HEK293 (cell line): ENCODE results near the gene GPR141.

ENCODE experiments used
- CTCF ChIA-PET: fragments of 350-600 bp; formaldehyde crosslinking; extraction: SDS; loops from one replicate; lab custom pipeline; 2021; ENCODE audit warnings: antibody characterized with exemption; lab: Yijun Ruan, JAX
- POLR2A ChIA-PET: fragments of 300-600 bp; formaldehyde crosslinking; extraction: SDS; loops from one replicate; lab custom pipeline; 2020; ENCODE audit warnings: antibody characterized with exemption, inconsistent platforms; lab: Yijun Ruan, JAX
- H3K27ac ChIP-seq: fragments of 200-500 bp; sonication (Bioruptor generic); 2 replicates; pipeline ENCODE4 v1.5.1; 2014; ENCODE audit warnings: low read depth, low read length, control low read depth, inconsistent platforms; ENCODE audit errors: extremely low read depth
- H3K36me3 ChIP-seq, 2 experiments: fragments of 200-500 bp in 1 of 2; sonication (Bioruptor generic) in 1 of 2; 1 replicate in 1 of 2; 2 replicates in 1 of 2; pipeline ENCODE4 v1.5.1; 2014 to 2017; ENCODE audit warnings: inconsistent platforms in 2 of 2, low read length in 2 of 2; ENCODE audit not compliant: control insufficient read depth in 2 of 2, insufficient read depth in 1 of 2
- H3K4me1 ChIP-seq: fragments of 200-500 bp; sonication (Bioruptor generic); 2 replicates; pipeline ENCODE4 v1.5.1; 2014; ENCODE audit warnings: mild to moderate bottlenecking, low read length, inconsistent platforms; ENCODE audit not compliant: control insufficient read depth, insufficient read depth
- H3K4me3 ChIP-seq: 2 replicates; pipeline ENCODE4 v1.5.1; 2011; ENCODE audit warnings: low read depth, mild to moderate bottlenecking, control low read depth, low read length, moderate library complexity
- H3K9me3 ChIP-seq: fragments of 200-500 bp; sonication (Bioruptor generic); 2 replicates; pipeline ENCODE4 v1.5.1; 2014; ENCODE audit warnings: low read depth, low read length, inconsistent platforms; ENCODE audit not compliant: control insufficient read depth, insufficient read depth
- ATF2 ChIP-seq: fragments of 450-650 bp; formaldehyde crosslinking; IDR thresholded peaks from 2 replicates; pipeline ENCODE4 v1.5.1; 2016; ENCODE audit warnings: missing biosample characterization, missing genetic modification characterization, low read depth
- ELK4 ChIP-seq: IDR thresholded peaks from 2 replicates; pipeline ENCODE4 v1.6.1; 2011; ENCODE audit warnings: mild to moderate bottlenecking, low read depth, low read length, borderline replicate concordance
- GLI4 ChIP-seq: fragments of 450-650 bp; formaldehyde crosslinking; IDR thresholded peaks from 2 replicates; pipeline ENCODE4 v1.5.1; 2016; ENCODE audit warnings: missing biosample characterization, missing genetic modification characterization
- HOXA7 ChIP-seq: sonication (generic); formaldehyde crosslinking; IDR thresholded peaks from 2 replicates; pipeline ENCODE4 v1.8.1; 2022; ENCODE audit warnings: missing genetic modification reagents, borderline replicate concordance
- PRDM6 ChIP-seq: fragments of 450-650 bp; formaldehyde crosslinking; IDR thresholded peaks from 2 replicates; pipeline ENCODE4 v1.5.1; 2017; ENCODE audit warnings: missing biosample characterization, missing genetic modification characterization
- TCF7L2 ChIP-seq: IDR thresholded peaks from 2 replicates; pipeline ENCODE4 v1.6.1; 2011; ENCODE audit warnings: low read depth, mild to moderate bottlenecking, inconsistent platforms, low read length, moderate library complexity, borderline replicate concordance
- WT1 ChIP-seq: fragments of 450-650 bp; formaldehyde crosslinking; IDR thresholded peaks from 2 replicates; pipeline ENCODE4 v1.5.1; 2016; ENCODE audit warnings: missing biosample characterization, missing genetic modification characterization
- ZIC2 ChIP-seq: fragments of 450-650 bp; formaldehyde crosslinking; IDR thresholded peaks from 2 replicates; pipeline ENCODE4 v1.5.1; 2016; ENCODE audit warnings: missing biosample characterization, missing genetic modification characterization
- ZNF121 ChIP-seq: fragments of 450-650 bp; formaldehyde crosslinking; IDR thresholded peaks from 2 replicates; pipeline ENCODE4 v1.5.1; 2016; ENCODE audit warnings: missing biosample characterization, missing genetic modification characterization
- ZNF202 ChIP-seq: fragments of 450-650 bp; formaldehyde crosslinking; IDR thresholded peaks from 2 replicates; pipeline ENCODE4 v1.5.1; 2016; ENCODE audit warnings: missing biosample characterization, missing genetic modification characterization, borderline replicate concordance
- ZNF248 ChIP-seq: fragments of 450-650 bp; formaldehyde crosslinking; IDR thresholded peaks from 2 replicates; pipeline ENCODE4 v1.5.1; 2017; ENCODE audit warnings: missing biosample characterization, missing genetic modification characterization
- ZNF335 ChIP-seq: fragments of 450-650 bp; formaldehyde crosslinking; conservative IDR thresholded peaks from 2 replicates; pipeline ENCODE4 v1.5.1; 2016; ENCODE audit warnings: missing biosample characterization, missing genetic modification characterization
- ZNF354C ChIP-seq: fragments of 450-650 bp; formaldehyde crosslinking; IDR thresholded peaks from 2 replicates; pipeline ENCODE4 v1.5.1; 2016; ENCODE audit warnings: missing biosample characterization, missing genetic modification characterization, low read depth, borderline replicate concordance
- ZNF391 ChIP-seq: fragments of 450-650 bp; formaldehyde crosslinking; IDR thresholded peaks from 2 replicates; pipeline ENCODE4 v1.5.1; 2016; ENCODE audit warnings: low read depth, missing biosample characterization, missing genetic modification characterization, borderline replicate concordance
- ZNF555 ChIP-seq: fragments of 450-650 bp; formaldehyde crosslinking; conservative IDR thresholded peaks from 2 replicates; pipeline ENCODE4 v1.5.1; 2017; ENCODE audit warnings: missing biosample characterization, mild to moderate bottlenecking, missing genetic modification characterization, inconsistent platforms
- ZNF621 ChIP-seq: fragments of 450-650 bp; formaldehyde crosslinking; IDR thresholded peaks from 2 replicates; pipeline ENCODE4 v1.5.1; 2017; ENCODE audit warnings: missing biosample characterization, missing genetic modification characterization
- ZNF830 ChIP-seq: fragments of 450-650 bp; IDR thresholded peaks from 2 replicates; pipeline ENCODE4 v1.5.0; 2018; ENCODE audit warnings: missing biosample characterization, missing genetic modification characterization, low read depth, mild to moderate bottlenecking, moderate library complexity
- TF ChIP-seq, protein P1 (sequence below): fragments of 450-650 bp; formaldehyde crosslinking; IDR thresholded peaks from 2 replicates; pipeline ENCODE4 v1.5.1; 2016; ENCODE audit warnings: missing biosample characterization, missing genetic modification characterization

The GPR141 gene

DNA sequence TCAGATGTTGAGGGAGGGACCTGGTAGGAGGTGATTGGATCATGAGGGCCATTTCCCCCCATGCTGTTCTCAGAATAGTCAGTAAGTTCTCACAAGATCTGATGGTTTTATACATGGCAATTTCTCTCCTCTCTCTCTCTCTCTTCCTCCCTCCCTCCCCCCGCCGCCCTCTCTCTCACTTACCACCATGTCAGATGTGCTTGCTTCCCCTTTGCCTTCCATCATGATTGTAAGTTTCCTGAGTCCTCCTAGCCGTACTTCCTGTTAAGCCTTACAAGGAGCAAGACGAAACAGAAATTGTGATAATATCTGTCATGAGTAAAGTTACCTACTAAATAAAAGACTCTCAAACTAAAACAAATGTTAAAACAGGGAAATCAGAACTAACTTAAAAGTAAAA lies 19.9 kb upstream of the GPR141 start (continued):
- TF ChIP-seq ZNF202 (no peak), ZNF621 (no peak), PRDM6 (tag by site-specific recombination) (no peak), ATF2 (tag by site-specific recombination) (no peak), ZNF555 (tag by site-specific recombination) (no peak)

DNA sequence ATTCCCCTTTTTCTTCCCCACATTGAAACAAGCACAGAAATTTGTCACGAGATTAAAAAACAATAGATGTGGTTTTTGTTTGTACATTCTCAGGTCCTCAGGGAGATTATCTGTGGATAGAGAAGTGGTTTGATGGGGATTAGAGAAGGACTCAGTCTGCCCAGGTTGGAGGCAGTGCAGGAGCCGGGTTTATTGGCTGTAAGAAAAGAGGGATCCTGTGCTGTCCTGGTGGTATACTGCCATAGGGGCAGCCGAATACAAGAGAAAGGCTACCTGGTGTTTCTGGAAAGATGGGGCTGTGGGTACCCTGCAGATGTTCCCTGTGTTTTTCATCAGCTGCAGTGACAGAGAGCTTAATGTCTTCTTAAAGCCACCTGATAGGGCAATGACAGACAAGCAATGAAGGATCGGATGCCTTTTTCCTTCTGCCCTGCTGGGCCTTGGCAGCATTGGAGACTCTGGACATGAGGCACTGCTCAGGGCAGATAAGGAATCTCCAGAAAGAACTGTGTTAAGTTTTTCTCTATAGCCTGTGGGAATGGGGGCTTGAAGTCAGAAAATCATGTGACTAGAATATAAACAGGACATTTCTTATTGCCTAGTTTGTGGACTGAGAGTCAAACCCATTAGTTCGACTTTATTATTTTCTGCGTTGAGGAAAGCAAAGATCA lies 18.1 kb upstream of the GPR141 start:
- H3K4me3 ChIP-seq: no peak overlapping the region
- H3K27ac ChIP-seq: no peak overlapping the region
- CTCF ChIA-PET: no interaction called here
- TF ChIP-seq, protein P1, sequence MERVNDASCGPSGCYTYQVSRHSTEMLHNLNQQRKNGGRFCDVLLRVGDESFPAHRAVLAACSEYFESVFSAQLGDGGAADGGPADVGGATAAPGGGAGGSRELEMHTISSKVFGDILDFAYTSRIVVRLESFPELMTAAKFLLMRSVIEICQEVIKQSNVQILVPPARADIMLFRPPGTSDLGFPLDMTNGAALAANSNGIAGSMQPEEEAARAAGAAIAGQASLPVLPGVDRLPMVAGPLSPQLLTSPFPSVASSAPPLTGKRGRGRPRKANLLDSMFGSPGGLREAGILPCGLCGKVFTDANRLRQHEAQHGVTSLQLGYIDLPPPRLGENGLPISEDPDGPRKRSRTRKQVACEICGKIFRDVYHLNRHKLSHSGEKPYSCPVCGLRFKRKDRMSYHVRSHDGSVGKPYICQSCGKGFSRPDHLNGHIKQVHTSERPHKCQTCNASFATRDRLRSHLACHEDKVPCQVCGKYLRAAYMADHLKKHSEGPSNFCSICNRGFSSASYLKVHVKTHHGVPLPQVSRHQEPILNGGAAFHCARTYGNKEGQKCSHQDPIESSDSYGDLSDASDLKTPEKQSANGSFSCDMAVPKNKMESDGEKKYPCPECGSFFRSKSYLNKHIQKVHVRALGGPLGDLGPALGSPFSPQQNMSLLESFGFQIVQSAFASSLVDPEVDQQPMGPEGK: no peak
- no peak for TF ChIP-seq GLI4
- no peak for TF ChIP-seq ZNF248
- no peak for TF ChIP-seq ZNF335 (tag by site-specific recombination)
- TF ChIP-seq ZNF830: no peak
- no peak for TF ChIP-seq ELK4
- TF ChIP-seq ZNF391 (tag by site-specific recombination): no peak
- TF ChIP-seq ZNF121: no peak
- no peak for TF ChIP-seq ZIC2
- no peak for TF ChIP-seq WT1 (tag by site-specific recombination)
- no peak for TF ChIP-seq ZNF202
- no peak for TF ChIP-seq ATF2 (tag by site-specific recombination)
- TF ChIP-seq TCF7L2: no peak
- TF ChIP-seq HOXA7 (CRISPR knock-in tag): no peak
- TF ChIP-seq ZNF354C: no peak
- H3K4me1 ChIP-seq: no peaks in the 10 kb centered on the region
- H3K36me3 ChIP-seq: no peaks in the 10 kb centered on the region
- H3K9me3 ChIP-seq: no peaks in the 10 kb centered on the region
- POLR2A ChIA-PET: no interaction called here
